Renal cortical epithelial cell (primary cell): ENCODE results near the gene SLC22A23. TPM values are rescaled to one million over a fixed set of nuclear protein-coding genes. Genes with fewer than 3 reads are reported as not detected.

ENCODE experiments used
- DNase-seq: peaks from one replicate; pipeline ENCODE4 v3.0.0-alpha.2; 2011; ENCODE audit warnings: low read depth
- total RNA-seq: library from RNA; depleted of rRNA; stranded (reverse); fragments of >200 nt; gene quantifications from 2 replicates; pipeline ENCODE4 v1.2.3, GENCODE V29; 2014

The SLC22A23 gene
- total RNA-seq, 1 donor from 2014 or later = 2.4 TPM

DNA sequence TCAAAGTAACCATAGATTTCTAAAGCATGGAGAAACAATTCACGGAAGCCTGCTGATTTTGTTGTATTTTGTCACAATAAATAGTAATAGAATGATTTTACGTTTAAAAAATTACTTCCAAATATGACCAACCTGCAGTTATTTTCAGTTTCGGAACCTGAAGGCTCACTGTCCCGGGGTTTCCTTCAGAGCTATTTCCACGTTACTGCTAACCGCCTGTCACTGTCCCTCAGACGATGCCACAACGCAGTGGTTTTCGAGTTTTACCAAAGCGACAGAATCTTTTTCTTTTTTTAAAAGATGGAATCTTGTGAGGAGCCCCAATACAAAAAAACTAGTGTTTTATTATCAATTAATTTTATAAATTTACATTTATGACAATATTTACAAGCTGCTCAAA lies 157.6 kb downstream of the SLC22A23 start:
- DNase-seq = no peak

DNA sequence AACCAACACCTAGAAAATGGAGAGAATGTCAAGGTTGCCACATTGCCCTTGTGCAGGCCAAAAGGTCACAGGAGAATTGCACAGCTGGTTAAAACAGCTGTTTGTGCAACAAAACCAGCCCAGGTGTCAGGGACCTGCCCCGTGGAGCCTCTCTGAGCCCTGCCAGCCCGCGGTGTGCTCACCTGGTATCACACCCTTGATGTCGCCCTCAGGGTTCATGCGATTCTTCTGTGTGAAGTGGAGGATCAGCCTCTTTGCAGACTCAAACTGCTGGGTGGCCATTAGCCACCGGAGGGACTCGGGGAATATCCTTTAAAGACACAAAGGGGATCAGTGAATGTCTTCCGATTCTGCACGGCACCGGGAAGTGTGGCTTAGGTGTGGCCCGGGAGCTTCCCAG lies 158.9 kb downstream of the SLC22A23 start:
- no peak for DNase-seq

DNA sequence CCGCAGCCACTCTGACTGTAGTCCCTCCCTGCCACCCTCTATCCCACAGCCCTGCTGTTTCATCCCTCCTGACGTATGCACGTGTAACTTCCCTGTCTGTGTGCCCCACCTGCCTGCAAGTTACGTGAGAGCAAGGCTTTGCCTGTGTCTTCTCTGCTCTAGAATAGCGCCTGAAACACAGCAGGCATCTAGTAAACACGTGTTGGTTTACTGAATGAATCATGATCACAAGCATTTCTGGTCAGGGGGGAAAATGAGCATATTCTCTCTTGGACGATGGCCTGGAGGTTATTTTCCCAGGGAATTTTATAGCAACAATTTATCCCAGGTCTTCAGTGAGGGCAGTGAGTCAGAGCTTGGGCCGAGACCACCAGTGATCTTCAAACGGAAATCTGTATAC lies 159.8 kb downstream of the SLC22A23 start:
- no peak for DNase-seq

DNA sequence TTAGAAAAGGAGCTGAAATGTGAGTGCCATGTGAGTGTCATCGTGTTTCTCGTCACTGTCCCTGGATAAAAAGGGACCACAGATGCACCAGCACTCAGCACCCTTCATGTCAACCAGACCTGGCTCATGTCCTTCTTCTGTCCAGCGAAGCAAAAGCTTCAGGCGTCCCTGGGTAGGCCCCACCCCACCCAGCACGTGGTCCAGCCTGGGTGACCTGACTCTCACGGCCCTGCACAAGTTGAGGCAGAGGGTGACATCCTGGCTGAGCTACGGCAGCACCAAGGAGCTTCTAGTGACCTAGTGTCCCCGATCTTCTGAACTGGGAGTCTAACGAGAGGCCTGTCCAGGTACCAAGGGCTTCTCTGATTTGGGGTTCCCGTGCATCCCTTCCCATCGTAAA lies 160.3 kb downstream of the SLC22A23 start:
- DNase-seq = no peak

DNA sequence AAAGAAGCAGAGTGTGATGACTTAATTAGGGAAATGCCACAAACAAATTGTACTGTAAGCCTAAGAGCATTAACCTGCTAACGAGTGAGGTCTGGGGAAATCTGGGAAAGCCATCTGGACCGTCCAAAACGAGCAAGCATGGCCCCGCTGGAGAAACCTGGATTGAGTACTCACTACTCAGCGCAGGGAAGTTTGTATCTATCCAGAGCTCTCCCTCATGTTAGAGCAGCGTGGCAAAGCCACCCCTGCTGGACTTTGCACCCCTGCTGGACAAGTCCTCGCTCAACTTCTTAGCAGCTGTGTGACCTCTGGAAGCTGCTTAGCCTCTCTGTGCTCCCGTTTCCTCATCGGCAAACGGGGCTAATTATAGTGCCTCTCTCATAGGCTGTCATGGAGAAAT lies 160.8 kb downstream of the SLC22A23 start:
- no peak for DNase-seq

DNA sequence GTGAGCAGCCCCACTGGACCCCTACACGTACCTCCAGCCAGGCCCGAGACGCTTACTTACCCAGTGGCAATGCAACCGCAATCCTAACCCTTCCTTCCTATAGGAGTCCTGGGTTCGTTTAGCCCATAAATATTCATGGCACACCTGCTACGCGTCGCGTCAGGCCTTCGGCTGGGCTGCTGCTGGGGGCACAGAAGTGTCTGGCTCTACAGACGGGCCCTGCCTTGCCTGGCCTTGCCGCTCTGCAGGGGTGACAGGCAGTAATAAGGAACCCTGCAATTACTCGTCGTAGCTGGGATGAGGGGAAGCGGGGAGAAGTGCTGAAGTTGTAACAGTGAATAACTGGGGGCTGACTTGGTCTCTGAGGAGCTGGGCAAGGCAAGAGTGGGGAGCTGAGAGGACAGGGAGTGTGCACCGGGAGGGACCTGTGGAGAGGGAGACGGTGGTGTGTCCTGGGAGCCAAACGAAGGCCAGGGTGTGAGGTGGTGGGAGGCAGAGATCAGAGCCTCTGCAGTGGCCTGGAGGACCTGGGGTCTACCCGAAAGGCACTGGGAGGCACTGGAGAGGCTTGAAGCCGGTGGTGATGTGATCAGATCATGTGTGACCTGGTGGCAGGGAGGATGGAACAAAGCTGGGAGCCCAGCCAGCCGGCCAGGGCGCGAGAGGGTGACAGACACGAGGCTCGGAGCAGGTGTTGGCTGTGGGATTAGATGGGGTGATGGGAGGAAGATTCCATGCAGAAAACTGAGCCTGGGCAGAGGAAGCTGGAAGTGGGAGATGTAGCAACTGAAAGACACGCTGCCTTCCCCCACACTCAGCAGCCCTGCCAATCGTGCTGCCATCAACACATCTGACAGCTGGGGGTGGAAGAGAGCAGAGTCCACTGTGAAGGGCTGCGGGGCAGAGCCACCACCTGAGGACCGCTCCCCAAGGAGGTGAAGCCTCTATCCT lies 161.7 kb downstream of the SLC22A23 start:
- peak; percentile 14 for DNase-seq

DNA sequence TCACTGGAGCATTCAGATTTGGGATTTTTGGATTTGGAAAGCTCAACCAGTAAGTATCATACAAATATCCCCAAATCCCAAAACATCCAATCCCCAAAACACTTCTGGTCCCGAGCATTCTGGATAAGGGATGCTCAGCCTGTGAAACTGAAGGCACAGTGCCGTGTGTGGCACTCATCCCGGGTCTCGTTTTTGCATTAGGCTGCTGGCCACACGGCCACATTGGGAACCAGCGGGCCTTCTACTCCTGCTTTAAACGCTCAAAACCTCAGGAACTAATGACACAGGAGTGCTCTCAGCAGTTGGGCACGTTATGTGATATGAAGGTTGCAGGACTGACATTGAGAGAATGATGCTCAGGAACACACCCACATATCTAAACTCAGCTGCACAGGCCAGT lies 162.5 kb downstream of the SLC22A23 start:
- no peak for DNase-seq

DNA sequence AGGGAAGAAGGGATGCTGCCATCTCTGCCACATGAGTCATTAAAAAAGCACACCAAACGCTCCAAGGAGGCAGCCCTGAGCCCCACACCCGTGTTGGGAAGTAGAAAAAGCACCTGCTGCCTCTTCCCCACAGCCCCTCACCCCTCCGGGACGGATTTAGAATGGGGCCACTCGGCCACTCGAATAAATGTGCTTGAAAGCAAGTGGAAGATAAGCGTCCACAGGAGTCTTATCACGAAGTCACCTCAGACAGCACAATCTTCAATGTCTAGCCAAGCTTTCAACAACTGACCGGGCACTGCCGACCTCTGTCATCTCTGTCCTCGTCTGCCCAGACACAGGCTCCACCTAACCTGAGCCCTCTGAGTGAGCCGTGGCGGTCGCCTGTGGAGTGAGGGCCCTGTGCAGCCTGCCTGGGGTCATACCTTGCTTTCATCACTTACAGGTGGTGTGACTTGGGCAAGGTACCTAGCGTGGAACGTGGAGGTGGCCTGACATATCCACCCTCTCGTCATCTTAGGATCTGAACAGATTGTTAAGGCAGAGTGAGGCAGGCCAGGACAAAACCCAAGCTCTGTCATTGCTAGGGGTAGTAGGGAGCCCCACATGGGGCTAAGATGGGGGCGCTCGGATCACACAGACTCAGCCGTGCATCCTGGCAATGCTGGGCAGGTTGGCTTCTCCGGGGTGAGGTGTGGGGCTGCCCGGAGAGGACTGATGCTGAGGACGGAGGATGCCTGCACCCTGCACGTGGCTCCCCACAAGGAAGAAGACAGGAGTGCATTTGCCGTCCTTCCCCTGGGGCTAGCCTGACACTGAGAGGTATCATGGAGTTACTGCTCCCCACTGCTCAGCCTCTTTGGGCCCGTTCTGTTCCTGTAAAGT lies 163.3 kb downstream of the SLC22A23 start:
- no peak for DNase-seq

DNA sequence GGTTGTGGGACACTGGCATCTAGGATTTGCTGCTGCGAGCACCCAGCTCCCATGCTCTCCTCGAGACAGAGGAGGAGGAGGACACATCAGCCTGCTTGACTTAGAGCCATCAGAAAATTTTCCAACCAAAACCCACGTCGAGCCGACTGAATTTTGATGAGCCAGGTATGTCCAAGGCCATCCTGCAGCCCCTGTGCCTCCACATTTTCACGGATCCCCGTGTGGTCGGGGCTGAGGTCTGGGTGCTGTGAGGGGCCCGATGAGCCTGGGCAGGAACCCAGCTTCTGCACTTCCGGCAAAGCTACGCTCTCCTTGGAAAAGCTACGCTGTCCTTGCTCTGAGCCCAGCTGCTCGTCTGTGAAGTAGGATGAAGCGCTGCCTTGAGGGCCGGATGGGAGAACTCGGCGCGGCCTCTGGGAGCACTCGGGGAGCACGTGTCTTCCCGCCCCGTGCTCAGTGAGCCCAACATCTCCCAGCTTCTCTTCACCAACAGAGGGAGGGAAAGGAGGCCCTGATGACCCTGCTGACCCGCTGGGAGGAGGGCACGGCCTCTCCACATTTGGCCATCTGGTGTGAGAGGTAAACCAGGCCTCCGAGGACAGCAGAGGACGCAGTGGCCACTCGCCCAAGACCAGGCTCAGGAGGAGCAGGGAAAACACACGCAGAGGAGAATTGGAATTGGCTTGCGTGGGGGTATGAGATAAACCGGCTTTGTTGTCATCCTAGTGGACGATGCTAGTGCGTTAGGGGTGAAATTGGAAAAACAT lies 164.2 kb downstream of the SLC22A23 start:
- DNase-seq = no peak

DNA sequence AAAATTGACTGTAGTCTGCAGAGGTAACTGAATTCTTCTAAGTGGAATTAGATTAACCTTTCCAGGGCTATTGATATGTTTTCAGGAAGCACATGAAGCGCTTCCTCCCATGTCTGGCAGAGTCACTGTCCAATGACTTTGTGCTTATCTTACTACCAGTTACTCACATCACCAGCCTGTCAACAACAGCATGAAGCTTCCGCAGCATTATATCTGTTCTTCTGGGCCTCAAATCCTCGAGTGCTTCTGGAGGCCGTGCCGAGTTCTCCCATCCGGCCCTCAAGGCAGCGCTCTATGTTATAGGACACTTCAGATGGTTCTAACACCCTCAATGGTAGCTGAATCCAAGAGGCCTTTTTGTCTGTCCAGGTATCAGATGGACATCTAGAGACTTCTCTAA lies 164.9 kb downstream of the SLC22A23 start:
- no peak for DNase-seq

DNA sequence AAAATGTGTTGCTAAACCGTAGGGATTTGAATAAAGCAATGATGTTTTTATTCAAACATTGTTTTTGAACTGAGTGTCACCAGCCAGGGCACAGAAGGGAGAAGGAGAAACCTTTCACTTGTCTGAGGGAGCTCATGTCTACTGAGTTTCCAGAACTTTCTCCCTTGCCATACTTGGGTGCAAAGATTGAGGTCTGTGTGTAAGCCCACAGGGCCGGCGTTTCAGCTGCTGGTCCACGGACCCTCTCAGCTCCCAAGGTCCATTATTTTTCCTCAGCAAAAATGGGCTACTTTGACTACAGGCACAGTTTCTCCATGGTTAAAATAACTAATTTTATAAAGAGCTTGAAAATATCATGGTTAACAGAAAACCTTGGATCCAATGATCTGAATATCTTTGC lies 165.5 kb downstream of the SLC22A23 start:
- no peak for DNase-seq

DNA sequence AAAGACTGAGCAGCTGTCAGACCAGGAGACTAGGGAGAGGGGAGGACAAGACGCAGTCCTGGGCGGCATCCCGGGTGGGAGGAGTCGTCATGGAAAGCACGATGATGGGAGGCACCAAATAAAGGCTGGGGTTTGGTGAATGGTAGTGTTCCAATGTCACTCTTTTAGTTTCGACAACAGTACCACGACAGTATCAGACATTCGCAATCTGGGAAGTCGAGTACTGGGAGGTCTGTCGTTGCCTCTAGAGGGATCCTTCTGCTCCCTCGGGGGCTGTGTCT lies 166.0 kb downstream of the SLC22A23 start:
- DNase-seq = no peak

DNA sequence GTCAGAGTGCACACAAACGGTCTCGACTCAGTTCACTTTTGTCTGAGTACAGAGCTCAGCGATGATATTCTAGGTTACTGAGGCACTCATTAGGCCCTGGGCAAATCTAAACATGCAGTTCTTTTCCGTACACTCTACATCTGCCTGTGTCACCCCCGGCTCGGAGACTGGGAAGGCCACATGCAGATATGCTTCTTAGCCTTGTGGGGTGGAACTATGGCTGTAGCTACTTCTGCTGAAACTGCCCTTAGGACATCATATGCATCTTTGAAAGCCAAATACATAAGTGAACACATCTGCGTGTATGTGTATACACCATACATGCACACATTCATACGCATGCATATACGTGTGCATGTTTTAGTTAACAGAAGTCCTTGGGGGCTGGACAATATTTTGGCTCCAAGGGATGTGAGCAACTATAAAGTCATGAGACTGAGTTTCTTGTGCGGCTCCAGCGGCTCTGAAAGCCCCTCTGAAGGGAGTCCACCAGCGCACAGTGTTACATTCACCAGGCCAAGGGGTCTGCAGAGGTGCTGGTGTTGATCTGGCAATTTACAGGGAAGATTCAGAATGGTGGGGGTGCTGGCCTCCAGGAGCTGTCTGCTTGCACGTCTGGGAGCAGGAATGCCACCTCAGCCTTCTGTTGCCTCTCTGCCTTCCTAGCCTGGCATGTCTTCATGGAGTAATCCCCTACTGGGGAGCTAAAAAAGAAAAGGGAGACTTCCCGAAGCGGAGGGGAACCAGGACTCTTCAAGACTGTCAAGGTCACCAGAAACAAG lies 166.5 kb downstream of the SLC22A23 start:
- no peak for DNase-seq

DNA sequence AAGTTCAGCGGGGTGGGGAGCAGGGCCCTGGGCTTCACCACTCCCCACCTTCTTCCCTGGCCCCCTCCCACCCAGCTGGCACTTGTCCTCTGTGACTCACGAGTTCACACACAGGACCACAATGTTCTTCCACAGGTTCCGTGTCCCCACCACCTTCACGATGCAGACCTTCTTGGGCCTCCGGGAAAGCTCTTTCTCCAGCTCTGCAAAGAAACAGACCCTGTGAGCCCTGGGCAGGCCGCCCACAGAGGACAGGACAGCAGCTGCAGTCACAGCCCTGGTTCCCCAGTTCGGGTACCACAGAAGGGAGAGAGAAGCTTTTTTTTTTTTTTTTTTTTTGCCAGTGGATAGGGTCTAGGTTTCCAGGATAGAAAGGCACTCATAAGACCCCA lies 167.2 kb downstream of the SLC22A23 start:
- DNase-seq = no peak

DNA sequence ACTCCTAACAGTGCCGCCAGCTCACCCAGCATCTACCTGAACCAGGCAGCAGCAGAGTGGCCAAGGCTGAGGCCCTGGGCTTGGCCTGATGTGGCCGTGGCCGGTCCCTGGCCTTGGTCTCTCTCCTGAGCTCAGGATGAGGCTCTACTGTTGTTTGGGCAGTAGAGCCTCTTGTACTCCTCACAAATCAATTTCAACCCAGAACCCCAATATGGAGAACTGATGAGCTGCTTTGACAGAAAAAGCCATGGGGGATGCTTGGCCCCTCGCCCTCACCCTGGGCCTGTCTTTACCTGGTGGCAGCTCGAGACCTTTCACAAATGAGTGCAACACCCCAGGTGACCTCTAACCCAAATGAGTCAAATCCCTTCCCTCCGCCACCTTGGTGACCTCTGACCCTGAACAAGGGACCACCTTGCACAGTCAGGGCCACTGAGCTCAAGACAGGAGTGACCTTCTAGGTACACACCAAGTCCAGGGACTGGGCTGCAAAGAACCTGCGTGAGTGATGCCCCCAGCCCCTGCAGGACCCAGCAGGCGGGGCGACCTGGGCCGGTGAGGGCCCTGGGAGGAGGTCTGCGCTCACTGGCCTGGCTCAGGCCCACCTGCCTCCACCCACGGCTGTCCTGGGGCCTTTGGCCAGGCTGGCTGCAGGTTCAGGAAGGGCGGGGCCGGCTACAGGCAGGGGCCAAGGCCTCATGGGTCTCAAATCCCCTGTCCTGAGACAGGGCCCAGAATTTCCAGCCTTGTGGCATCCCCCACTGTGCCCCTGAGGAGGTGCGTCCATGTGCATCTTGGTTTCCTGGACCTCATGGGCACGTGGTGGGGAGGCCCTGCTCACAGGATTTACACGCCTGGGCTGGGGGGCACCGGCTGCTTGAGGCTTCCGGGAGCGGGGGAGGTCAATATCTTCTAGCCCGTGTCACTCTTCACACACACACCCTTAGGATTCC lies 167.9 kb downstream of the SLC22A23 start:
- DNase-seq = no peak

DNA sequence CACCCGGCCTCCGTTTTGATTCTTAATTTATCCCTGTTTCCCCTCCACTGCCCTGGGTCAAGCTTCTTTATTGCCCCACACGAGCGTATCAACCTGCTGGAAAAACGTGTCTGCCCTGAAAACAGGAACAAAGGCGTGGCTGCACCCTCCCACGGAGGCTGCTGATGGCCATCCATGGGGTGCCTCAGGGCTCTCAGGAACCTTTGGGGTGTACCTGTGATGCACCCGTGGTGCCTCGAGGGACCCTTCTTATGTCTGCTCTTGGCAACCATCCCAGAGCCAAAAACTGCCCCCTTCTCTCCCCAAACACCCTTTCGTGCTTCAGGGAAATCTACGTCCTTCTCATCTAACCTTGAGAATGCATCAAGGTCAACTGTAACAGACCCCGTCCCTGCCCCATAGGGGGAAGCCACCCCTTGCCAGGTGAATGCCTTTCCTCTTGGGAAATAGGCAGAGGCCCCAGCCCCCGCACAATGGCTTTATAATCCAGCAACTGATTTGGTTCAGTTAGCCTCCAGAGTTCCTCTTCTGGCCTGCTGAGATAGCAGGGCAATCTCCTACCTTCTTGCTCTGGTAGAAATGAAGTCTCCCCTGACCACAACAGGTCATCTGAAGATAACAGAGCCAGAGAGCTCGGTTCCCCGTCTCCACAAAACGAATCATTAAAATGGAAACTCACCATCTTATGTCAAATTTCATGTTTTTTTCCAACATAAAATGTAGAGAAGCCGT lies 168.7 kb downstream of the SLC22A23 start:
- DNase-seq = no peak

DNA sequence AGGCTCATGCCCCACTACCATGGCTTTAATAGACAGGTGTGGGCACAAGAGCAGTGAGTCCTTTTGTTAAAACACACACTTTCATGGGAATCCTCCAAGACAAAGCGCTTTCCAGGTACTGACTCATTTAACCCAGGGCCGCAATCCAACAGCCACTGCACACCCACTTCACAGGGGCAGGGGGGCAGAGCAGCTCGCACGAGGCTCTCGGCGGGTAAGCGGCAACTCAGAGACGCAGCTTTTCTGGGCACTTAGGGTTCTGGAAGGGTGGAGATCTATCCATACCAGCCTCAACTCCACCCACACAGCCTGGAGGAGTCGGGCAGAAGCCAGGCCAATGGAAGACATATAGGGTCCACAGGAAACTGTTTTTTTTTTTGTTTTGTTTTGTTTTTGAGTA lies 169.5 kb downstream of the SLC22A23 start:
- DNase-seq = no peak

DNA sequence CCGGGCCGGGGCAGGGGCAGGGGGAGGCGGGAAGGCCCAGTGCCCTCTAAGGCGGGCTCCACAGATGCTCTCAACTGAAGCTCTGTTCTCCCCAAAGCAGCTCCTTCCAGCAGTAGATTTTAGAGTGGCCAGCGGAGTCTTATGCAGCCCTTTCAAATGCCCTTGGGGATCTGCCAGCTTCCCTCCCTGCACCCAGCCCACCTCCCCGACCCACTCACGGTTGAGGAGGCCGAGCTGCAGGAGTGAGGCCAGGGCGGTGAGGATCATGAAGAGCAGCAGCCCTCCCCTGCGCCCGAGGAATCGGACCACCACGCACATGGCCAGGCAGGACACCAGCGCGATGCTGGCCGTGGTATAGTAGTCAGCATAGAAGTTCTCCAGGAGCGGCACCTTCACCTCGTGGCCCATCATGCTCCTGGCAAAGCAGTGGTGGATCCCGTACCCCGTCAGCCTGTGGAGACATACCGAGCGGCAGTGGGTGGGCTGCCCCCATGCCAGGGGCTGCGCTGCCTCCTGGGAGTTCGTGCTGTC lies 170.1 kb downstream of the SLC22A23 start:
- no peak for DNase-seq

DNA sequence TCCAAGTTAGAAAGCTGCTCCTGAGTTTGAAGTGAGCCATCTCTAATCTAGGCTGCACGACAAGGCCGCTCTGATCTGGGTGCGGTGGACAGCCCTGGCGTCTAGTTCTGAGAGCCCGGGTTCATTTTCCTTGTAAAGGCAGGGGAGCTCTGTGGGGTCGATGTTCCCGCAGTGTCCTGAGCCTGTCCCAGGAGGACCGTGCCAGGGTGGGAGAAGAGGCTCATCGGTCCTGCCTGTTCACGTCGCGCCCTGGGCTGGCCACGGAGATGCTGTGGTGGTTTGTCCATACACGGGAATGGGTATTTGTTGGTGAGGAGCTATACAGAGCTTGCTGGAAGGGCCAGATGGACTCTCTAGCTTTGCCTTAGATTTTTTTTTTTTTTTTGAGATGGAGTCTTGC lies 171.1 kb downstream of the SLC22A23 start:
- DNase-seq = no peak
